ENCODE results near the gene SPRED3.

- TF ChIP-seq REST (IDR thresholded peaks at IDR 0.05) (no peak), CTCF (IDR thresholded peaks at IDR 0.05; ENCODE audit: low read depth, low read length, missing input control) (no peak), RXRA (IDR thresholded peaks at IDR 0.05) (no peak), ATF3 (IDR thresholded peaks at IDR 0.05) (no peak), YY1 (IDR thresholded peaks at IDR 0.05) (no peak), EGR1 (IDR thresholded peaks at IDR 0.05; ENCODE audit: low read depth in 2 of 2) (no peak)
Observed at GRCh38 chr19:38385057-38385803, 3.3 kb upstream of the SPRED3 start.

All from liver (tissue), 3 donors.